ENCODE results near the gene CRTAP. TPM values are rescaled to one million over a fixed set of nuclear protein-coding genes. Genes with fewer than 3 reads are reported as not detected.

Gene CRTAP
- total RNA-seq, 1 experiment from 2014 or later: 104 TPM

DNA sequence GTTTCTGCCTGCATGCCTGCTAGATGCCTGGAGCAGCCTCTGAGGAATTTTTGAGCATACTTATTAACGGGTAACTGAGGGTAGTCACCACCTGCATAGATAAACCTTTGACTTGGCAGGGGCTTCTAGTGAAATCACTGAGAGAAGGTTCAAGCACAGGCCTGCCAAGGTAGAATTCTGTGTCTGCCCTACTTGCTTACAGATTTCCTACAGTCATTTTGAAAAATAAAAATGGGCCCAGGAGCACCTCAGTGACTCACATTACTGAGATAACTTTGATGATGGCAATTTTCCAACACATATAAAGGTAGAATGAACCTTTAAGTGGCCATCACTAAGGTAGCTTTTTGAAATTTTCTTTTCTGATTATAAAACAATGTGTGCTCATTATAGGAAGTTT, 10.8 kb downstream of the CRTAP start:
- no peaks in the 10 kb centered on the region for H3K27me3 ChIP-seq (ENCODE audit: insufficient read depth, low read length)
- H3K36me3 ChIP-seq (ENCODE audit: control insufficient read depth in 1 of 2, insufficient read depth in 2 of 2, low read length in 2 of 2): peaks cover 15 to 28% of the 10 kb centered on the region in 2 experiments; a peak in 3 of 4 replicates
- TF ChIP-seq, protein P1, sequence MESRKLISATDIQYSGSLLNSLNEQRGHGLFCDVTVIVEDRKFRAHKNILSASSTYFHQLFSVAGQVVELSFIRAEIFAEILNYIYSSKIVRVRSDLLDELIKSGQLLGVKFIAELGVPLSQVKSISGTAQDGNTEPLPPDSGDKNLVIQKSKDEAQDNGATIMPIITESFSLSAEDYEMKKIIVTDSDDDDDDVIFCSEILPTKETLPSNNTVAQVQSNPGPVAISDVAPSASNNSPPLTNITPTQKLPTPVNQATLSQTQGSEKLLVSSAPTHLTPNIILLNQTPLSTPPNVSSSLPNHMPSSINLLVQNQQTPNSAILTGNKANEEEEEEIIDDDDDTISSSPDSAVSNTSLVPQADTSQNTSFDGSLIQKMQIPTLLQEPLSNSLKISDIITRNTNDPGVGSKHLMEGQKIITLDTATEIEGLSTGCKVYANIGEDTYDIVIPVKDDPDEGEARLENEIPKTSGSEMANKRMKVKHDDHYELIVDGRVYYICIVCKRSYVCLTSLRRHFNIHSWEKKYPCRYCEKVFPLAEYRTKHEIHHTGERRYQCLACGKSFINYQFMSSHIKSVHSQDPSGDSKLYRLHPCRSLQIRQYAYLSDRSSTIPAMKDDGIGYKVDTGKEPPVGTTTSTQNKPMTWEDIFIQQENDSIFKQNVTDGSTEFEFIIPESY (IDR thresholded peaks at IDR 0.05; ENCODE audit: extremely low read depth, insufficient replicate concordance, low read length): no peak
- no peak for TF ChIP-seq CEBPB (IDR thresholded peaks at IDR 0.05; ENCODE audit: low read depth)
- no peak for TF ChIP-seq EZH2 (IDR thresholded peaks at IDR 0.05)
- TF ChIP-seq EZH2phosphoT487 (IDR thresholded peaks at IDR 0.05; ENCODE audit: borderline replicate concordance): no peak
- no peaks in the 10 kb centered on the region for H3K9me2 ChIP-seq (ENCODE audit: insufficient read depth)
- no peak for ATAC-seq
- H2AFZ ChIP-seq (ENCODE audit: low read depth, low read length, poor library complexity, severe bottlenecking): no peak overlapping the region
- H3K4me3 ChIP-seq (replicated peaks in 1 of 2; ENCODE audit: low read depth in 1 of 2, low read length in 2 of 2): no peak overlapping the region
- ChIA-PET RAD21 (ENCODE audit: low non-redundant PET in 1 of 2, low total read pairs in 2 of 2, uncharacterized antibody in 2 of 2, unreplicated experiment in 2 of 2) (no interaction called here), CTCF (no interaction called here), POLR2A (interaction anchor here (1.0 kb wide), 1 partner anchor 11 kb away, joined by 3 read pairs; the partner anchor contains the start of gene CRTAP)
- no peak overlapping the region for H3K9ac ChIP-seq (ENCODE audit: low read length)
- peaks cover 0 to 2% of the 10 kb centered on the region in 2 experiments; a peak in 1 of 4 replicates for H3K4me1 ChIP-seq (ENCODE audit: control insufficient read depth in 1 of 2, insufficient read depth in 2 of 2, low read length in 2 of 2)
- intact Hi-C loops (cut with micrococcal nuclease): no loop called here
- no peak for DNase-seq (ENCODE audit: low read depth, low spot score)
- no peak overlapping the region for H3K27ac ChIP-seq (ENCODE audit: low read depth, low read length)
- H3K4me2 ChIP-seq (ENCODE audit: low read length): no peak overlapping the region
- no peaks in the 10 kb centered on the region for H3K9me3 ChIP-seq (ENCODE audit: control insufficient read depth in 1 of 2, insufficient read depth in 1 of 2, low read depth in 1 of 2, low read length in 2 of 2)
- no peaks in the 10 kb centered on the region for H3K79me2 ChIP-seq (ENCODE audit: insufficient read depth, low read length)
- no TSS peak for BruUV-seq (replicated peaks)
- no peaks in the 10 kb centered on the region for H4K20me1 ChIP-seq (ENCODE audit: insufficient read depth)

DNA sequence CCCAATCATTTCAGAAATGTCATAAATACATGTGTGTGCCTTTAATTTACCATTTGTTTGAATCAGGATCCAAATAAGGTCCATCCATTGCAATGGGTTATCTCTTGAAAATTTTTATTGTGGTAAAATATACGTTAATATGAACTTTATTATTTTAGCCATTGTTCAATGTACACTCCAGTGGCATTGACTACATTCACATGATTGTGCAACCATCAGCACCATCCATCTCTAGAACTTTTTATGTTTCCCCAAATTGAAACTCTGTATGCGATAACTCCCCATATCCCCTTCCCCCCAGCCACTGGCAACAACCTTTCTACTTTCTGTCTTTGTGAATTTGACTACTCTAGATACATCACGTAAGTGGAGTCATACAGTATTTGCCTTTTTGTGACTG, 12.0 kb downstream of the CRTAP start:
- POLR2A ChIA-PET: interaction anchor here (1.0 kb wide), 1 partner anchor 12 kb away, joined by 3 read pairs; the partner anchor contains the start of gene CRTAP
- RAD21 ChIA-PET (ENCODE audit: low non-redundant PET in 1 of 2, low total read pairs in 2 of 2, uncharacterized antibody in 2 of 2, unreplicated experiment in 2 of 2): no interaction called here
- no peak for ATAC-seq
- TF ChIP-seq FOSL1 (IDR thresholded peaks at IDR 0.05; ENCODE audit: low read depth) (no peak), SIN3A (IDR thresholded peaks at IDR 0.05; ENCODE audit: low read depth) (no peak), ZFX (IDR thresholded peaks at IDR 0.05) (no peak), TCF7L2 (IDR thresholded peaks at IDR 0.05; ENCODE audit: borderline replicate concordance, extremely low read depth, insufficient read depth, insufficient read length) (no peak), YY1 (IDR thresholded peaks at IDR 0.05; ENCODE audit: extremely low read depth, insufficient replicate concordance, low read depth, low read length) (no peak), CBX3 (IDR thresholded peaks at IDR 0.05; ENCODE audit: low read depth) (no peak), CEBPB (IDR thresholded peaks at IDR 0.05; ENCODE audit: low read depth) (no peak), RAD21 (IDR thresholded peaks at IDR 0.05; ENCODE audit: low read depth) (no peak), EZH2 (IDR thresholded peaks at IDR 0.05) (no peak)
- TF ChIP-seq, protein P1 (IDR thresholded peaks at IDR 0.05; ENCODE audit: extremely low read depth, insufficient replicate concordance, low read length): no peak
- TF ChIP-seq, protein P2, sequence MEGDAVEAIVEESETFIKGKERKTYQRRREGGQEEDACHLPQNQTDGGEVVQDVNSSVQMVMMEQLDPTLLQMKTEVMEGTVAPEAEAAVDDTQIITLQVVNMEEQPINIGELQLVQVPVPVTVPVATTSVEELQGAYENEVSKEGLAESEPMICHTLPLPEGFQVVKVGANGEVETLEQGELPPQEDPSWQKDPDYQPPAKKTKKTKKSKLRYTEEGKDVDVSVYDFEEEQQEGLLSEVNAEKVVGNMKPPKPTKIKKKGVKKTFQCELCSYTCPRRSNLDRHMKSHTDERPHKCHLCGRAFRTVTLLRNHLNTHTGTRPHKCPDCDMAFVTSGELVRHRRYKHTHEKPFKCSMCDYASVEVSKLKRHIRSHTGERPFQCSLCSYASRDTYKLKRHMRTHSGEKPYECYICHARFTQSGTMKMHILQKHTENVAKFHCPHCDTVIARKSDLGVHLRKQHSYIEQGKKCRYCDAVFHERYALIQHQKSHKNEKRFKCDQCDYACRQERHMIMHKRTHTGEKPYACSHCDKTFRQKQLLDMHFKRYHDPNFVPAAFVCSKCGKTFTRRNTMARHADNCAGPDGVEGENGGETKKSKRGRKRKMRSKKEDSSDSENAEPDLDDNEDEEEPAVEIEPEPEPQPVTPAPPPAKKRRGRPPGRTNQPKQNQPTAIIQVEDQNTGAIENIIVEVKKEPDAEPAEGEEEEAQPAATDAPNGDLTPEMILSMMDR (IDR thresholded peaks at IDR 0.05 in 2 of 3, conservative IDR thresholded peaks at IDR 0.05 in 1 of 3; ENCODE audit: borderline replicate concordance in 1 of 3, insufficient read depth in 1 of 3, low read depth in 2 of 3, low read length in 2 of 3): no peak
- TF ChIP-seq, protein P3, sequence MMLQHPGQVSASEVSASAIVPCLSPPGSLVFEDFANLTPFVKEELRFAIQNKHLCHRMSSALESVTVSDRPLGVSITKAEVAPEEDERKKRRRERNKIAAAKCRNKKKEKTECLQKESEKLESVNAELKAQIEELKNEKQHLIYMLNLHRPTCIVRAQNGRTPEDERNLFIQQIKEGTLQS (IDR thresholded peaks at IDR 0.05): no peak

More for the DNA sequence above, 12.0 kb downstream of the CRTAP start:
- CTCF ChIA-PET: no interaction called here
- H2AFZ ChIP-seq (ENCODE audit: low read depth, low read length, poor library complexity, severe bottlenecking): no peak overlapping the region
- no TSS peak for BruUV-seq (replicated peaks)
- H3K4me2 ChIP-seq (ENCODE audit: low read length): no peak overlapping the region
- no peak for DNase-seq (ENCODE audit: low read depth, low spot score)
- peaks cover 15 to 25% of the 10 kb centered on the region in 2 experiments; a peak in 3 of 4 replicates for H3K36me3 ChIP-seq (ENCODE audit: control insufficient read depth in 1 of 2, insufficient read depth in 2 of 2, low read length in 2 of 2)
- H3K9me3 ChIP-seq (ENCODE audit: control insufficient read depth in 1 of 2, insufficient read depth in 1 of 2, low read depth in 1 of 2, low read length in 2 of 2): no peaks in the 10 kb centered on the region
- intact Hi-C loops (cut with micrococcal nuclease): no loop called here
- H3K27me3 ChIP-seq (ENCODE audit: insufficient read depth, low read length): no peaks in the 10 kb centered on the region
- H3K79me2 ChIP-seq (ENCODE audit: insufficient read depth, low read length): no peaks in the 10 kb centered on the region
- no peaks in the 10 kb centered on the region for H3K9me2 ChIP-seq (ENCODE audit: insufficient read depth)
- H3K27ac ChIP-seq (ENCODE audit: low read depth, low read length): no peak overlapping the region
- H3K4me1 ChIP-seq (ENCODE audit: control insufficient read depth in 1 of 2, insufficient read depth in 2 of 2, low read length in 2 of 2): peaks cover 0 to 2% of the 10 kb centered on the region in 2 experiments; a peak in 1 of 4 replicates
- no peak overlapping the region for H3K4me3 ChIP-seq (replicated peaks in 1 of 2; ENCODE audit: low read depth in 1 of 2, low read length in 2 of 2)
- no peak overlapping the region for H3K9ac ChIP-seq (ENCODE audit: low read length)
- H4K20me1 ChIP-seq (ENCODE audit: insufficient read depth): no peaks in the 10 kb centered on the region
